ENCODE results near the gene SNCB.

Gene SNCB

GRCh38 chr5:176631383-176632200 is 1.3 kb upstream of the SNCB start:
- TF ChIP-seq CTCF (IDR thresholded peaks at IDR 0.05; ENCODE audit: unreplicated experiment in 3 of 3): no peak
- H3K27ac Mint-ChIP-seq: no peak overlapping the region
- peaks cover 5% of the 10 kb centered on the region for H3K9me3 Mint-ChIP-seq
- H3K27me3 Mint-ChIP-seq (ENCODE audit: low read depth): peaks cover 95% of the 10 kb centered on the region
- no peaks in the 10 kb centered on the region for H3K4me1 Mint-ChIP-seq
- H3K4me3 Mint-ChIP-seq: no peak overlapping the region
- no peaks in the 10 kb centered on the region for H3K36me3 Mint-ChIP-seq (ENCODE audit: low read depth)

GRCh38 chr5:176630681-176631222 is 418 bp upstream of the SNCB start:
- TF ChIP-seq CTCF (IDR thresholded peaks at IDR 0.05; ENCODE audit: unreplicated experiment in 3 of 3): no peak
- peaks cover 95% of the 10 kb centered on the region for H3K27me3 Mint-ChIP-seq (ENCODE audit: low read depth)
- H3K4me1 Mint-ChIP-seq: no peaks in the 10 kb centered on the region

GRCh38 chr5:176629317-176629852 is 949 bp downstream of the SNCB start:
- Mint-ChIP-seq H3K9me3 (no peaks in the 10 kb centered on the region), H3K4me3 (peak overlapping the region; percentile 26 to 40 (median 33)), H3K27ac (no peak overlapping the region), H3K27me3 (ENCODE audit: low read depth) (peaks cover 97% of the 10 kb centered on the region), H3K36me3 (ENCODE audit: low read depth) (no peaks in the 10 kb centered on the region), H3K4me1 (no peaks in the 10 kb centered on the region)
- TF ChIP-seq CTCF (IDR thresholded peaks at IDR 0.05; ENCODE audit: unreplicated experiment in 3 of 3): no peak

More at GRCh38 chr5:176630681-176631222, 418 bp upstream of the SNCB start:
- Mint-ChIP-seq H3K27ac (no peak overlapping the region), H3K4me3 (peak overlapping the region; percentile 22 to 63 (median 60)), H3K9me3 (peaks cover 5% of the 10 kb centered on the region), H3K36me3 (ENCODE audit: low read depth) (no peaks in the 10 kb centered on the region)

GRCh38 chr5:176628406-176629228 is 1.7 kb downstream of the SNCB start:
- H3K4me3 Mint-ChIP-seq: peak overlapping the region; percentile 26 to 40 (median 33)
- H3K27me3 Mint-ChIP-seq (ENCODE audit: low read depth): peaks cover 96% of the 10 kb centered on the region
- no peaks in the 10 kb centered on the region for H3K9me3 Mint-ChIP-seq
- no peaks in the 10 kb centered on the region for H3K4me1 Mint-ChIP-seq
- no peak for TF ChIP-seq CTCF (IDR thresholded peaks at IDR 0.05; ENCODE audit: unreplicated experiment in 3 of 3)
- no peaks in the 10 kb centered on the region for H3K36me3 Mint-ChIP-seq (ENCODE audit: low read depth)
- no peak overlapping the region for H3K27ac Mint-ChIP-seq

- Mint-ChIP-seq H3K36me3 (ENCODE audit: low read depth) (no peaks in the 10 kb centered on the region), H3K27me3 (ENCODE audit: low read depth) (peaks cover 96% of the 10 kb centered on the region), H3K27ac (no peak overlapping the region), H3K4me3 (peak overlapping the region in 2 of 3 experiments; percentile 8 to 52), H3K9me3 (no peaks in the 10 kb centered on the region), H3K4me1 (no peaks in the 10 kb centered on the region)
- no peak for TF ChIP-seq CTCF (IDR thresholded peaks at IDR 0.05; ENCODE audit: unreplicated experiment in 3 of 3)
These were observed 2.8 kb downstream of the SNCB start for GRCh38 chr5:176627582-176627981.
